ENCODE data around the gene KCNG2. TPM values are rescaled to one million over a fixed set of nuclear protein-coding genes. Genes with fewer than 3 reads are reported as not detected.

The KCNG2 gene
- total and polyA plus RNA-seq, 10 of the 15 experiments (the other 5 are each of a cell fraction or from before 2014, with no cell fraction given) = 0.20 to 0.23 TPM; not detected in 8

DNA sequence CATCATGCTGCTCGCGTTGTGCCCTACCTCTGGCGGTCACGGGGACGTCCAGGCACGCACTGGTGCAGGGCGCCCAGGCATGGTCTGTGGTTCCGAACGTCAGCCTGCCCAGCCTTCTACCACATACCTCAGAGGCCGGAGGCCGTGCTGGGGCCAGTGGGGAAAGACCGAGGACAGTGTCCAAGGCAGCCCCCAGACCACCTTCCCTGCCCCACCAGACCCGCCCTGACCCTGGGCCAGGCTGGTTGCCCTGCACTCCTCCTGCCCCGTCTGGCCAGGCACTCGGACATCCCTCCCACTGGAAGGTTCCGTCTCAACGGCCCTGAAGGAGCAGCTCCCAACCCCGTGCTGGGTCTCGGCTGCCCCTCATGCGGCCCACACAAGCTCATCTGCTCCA, 120.9 kb downstream of the KCNG2 start (continued):
- no peak for TF ChIP-seq ZBED1 (IDR thresholded peaks at IDR 0.05; ENCODE audit: borderline replicate concordance)
- TF ChIP-seq, protein P1, sequence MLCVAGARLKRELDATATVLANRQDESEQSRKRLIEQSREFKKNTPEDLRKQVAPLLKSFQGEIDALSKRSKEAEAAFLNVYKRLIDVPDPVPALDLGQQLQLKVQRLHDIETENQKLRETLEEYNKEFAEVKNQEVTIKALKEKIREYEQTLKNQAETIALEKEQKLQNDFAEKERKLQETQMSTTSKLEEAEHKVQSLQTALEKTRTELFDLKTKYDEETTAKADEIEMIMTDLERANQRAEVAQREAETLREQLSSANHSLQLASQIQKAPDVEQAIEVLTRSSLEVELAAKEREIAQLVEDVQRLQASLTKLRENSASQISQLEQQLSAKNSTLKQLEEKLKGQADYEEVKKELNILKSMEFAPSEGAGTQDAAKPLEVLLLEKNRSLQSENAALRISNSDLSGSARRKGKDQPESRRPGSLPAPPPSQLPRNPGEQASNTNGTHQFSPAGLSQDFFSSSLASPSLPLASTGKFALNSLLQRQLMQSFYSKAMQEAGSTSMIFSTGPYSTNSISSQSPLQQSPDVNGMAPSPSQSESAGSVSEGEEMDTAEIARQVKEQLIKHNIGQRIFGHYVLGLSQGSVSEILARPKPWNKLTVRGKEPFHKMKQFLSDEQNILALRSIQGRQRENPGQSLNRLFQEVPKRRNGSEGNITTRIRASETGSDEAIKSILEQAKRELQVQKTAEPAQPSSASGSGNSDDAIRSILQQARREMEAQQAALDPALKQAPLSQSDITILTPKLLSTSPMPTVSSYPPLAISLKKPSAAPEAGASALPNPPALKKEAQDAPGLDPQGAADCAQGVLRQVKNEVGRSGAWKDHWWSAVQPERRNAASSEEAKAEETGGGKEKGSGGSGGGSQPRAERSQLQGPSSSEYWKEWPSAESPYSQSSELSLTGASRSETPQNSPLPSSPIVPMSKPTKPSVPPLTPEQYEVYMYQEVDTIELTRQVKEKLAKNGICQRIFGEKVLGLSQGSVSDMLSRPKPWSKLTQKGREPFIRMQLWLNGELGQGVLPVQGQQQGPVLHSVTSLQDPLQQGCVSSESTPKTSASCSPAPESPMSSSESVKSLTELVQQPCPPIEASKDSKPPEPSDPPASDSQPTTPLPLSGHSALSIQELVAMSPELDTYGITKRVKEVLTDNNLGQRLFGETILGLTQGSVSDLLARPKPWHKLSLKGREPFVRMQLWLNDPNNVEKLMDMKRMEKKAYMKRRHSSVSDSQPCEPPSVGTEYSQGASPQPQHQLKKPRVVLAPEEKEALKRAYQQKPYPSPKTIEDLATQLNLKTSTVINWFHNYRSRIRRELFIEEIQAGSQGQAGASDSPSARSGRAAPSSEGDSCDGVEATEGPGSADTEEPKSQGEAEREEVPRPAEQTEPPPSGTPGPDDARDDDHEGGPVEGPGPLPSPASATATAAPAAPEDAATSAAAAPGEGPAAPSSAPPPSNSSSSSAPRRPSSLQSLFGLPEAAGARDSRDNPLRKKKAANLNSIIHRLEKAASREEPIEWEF (IDR thresholded peaks at IDR 0.05; ENCODE audit: insufficient replicate concordance, low read depth, low read length) = no peak
- no peak for TF ChIP-seq NRF1 (conservative IDR thresholded peaks at IDR 0.05; ENCODE audit: low read depth, low read length)
- TF ChIP-seq ZNF24 (IDR thresholded peaks at IDR 0.05) = no peak
- TF ChIP-seq, protein P2, sequence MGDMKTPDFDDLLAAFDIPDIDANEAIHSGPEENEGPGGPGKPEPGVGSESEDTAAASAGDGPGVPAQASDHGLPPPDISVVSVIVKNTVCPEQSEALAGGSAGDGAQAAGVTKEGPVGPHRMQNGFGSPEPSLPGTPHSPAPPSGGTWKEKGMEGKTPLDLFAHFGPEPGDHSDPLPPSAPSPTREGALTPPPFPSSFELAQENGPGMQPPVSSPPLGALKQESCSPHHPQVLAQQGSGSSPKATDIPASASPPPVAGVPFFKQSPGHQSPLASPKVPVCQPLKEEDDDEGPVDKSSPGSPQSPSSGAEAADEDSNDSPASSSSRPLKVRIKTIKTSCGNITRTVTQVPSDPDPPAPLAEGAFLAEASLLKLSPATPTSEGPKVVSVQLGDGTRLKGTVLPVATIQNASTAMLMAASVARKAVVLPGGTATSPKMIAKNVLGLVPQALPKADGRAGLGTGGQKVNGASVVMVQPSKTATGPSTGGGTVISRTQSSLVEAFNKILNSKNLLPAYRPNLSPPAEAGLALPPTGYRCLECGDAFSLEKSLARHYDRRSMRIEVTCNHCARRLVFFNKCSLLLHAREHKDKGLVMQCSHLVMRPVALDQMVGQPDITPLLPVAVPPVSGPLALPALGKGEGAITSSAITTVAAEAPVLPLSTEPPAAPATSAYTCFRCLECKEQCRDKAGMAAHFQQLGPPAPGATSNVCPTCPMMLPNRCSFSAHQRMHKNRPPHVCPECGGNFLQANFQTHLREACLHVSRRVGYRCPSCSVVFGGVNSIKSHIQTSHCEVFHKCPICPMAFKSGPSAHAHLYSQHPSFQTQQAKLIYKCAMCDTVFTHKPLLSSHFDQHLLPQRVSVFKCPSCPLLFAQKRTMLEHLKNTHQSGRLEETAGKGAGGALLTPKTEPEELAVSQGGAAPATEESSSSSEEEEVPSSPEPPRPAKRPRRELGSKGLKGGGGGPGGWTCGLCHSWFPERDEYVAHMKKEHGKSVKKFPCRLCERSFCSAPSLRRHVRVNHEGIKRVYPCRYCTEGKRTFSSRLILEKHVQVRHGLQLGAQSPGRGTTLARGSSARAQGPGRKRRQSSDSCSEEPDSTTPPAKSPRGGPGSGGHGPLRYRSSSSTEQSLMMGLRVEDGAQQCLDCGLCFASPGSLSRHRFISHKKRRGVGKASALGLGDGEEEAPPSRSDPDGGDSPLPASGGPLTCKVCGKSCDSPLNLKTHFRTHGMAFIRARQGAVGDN (IDR thresholded peaks at IDR 0.05) = no peak
- TF ChIP-seq DPF2 (IDR thresholded peaks at IDR 0.05) = no peak
- TF ChIP-seq, protein P3, sequence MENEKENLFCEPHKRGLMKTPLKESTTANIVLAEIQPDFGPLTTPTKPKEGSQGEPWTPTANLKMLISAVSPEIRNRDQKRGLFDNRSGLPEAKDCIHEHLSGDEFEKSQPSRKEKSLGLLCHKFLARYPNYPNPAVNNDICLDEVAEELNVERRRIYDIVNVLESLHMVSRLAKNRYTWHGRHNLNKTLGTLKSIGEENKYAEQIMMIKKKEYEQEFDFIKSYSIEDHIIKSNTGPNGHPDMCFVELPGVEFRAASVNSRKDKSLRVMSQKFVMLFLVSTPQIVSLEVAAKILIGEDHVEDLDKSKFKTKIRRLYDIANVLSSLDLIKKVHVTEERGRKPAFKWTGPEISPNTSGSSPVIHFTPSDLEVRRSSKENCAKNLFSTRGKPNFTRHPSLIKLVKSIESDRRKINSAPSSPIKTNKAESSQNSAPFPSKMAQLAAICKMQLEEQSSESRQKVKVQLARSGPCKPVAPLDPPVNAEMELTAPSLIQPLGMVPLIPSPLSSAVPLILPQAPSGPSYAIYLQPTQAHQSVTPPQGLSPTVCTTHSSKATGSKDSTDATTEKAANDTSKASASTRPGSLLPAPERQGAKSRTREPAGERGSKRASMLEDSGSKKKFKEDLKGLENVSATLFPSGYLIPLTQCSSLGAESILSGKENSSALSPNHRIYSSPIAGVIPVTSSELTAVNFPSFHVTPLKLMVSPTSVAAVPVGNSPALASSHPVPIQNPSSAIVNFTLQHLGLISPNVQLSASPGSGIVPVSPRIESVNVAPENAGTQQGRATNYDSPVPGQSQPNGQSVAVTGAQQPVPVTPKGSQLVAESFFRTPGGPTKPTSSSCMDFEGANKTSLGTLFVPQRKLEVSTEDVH (IDR thresholded peaks at IDR 0.05; ENCODE audit: low read depth, partially characterized antibody) = no peak
- TF ChIP-seq, protein P4, sequence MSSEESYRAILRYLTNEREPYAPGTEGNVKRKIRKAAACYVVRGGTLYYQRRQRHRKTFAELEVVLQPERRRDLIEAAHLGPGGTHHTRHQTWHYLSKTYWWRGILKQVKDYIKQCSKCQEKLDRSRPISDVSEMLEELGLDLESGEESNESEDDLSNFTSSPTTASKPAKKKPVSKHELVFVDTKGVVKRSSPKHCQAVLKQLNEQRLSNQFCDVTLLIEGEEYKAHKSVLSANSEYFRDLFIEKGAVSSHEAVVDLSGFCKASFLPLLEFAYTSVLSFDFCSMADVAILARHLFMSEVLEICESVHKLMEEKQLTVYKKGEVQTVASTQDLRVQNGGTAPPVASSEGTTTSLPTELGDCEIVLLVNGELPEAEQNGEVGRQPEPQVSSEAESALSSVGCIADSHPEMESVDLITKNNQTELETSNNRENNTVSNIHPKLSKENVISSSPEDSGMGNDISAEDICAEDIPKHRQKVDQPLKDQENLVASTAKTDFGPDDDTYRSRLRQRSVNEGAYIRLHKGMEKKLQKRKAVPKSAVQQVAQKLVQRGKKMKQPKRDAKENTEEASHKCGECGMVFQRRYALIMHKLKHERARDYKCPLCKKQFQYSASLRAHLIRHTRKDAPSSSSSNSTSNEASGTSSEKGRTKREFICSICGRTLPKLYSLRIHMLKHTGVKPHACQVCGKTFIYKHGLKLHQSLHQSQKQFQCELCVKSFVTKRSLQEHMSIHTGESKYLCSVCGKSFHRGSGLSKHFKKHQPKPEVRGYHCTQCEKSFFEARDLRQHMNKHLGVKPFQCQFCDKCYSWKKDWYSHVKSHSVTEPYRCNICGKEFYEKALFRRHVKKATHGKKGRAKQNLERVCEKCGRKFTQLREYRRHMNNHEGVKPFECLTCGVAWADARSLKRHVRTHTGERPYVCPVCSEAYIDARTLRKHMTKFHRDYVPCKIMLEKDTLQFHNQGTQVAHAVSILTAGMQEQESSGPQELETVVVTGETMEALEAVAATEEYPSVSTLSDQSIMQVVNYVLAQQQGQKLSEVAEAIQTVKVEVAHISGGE (CRISPR knock-in tag; IDR thresholded peaks at IDR 0.05) = no peak
- TF ChIP-seq RFX5 (IDR thresholded peaks at IDR 0.05; ENCODE audit: low read depth, low read length) = no peak
- TF ChIP-seq TCF7 (IDR thresholded peaks at IDR 0.05; ENCODE audit: borderline replicate concordance) = no peak

All from GM12878 (cell line).